ENCODE results near the gene FLT3.
"Not testable (repeated sequence)": the region's sequence is repeated elsewhere in the genome, so short reads cannot be mapped to it uniquely, and the experiment has no call there.

FLT3 gene

GRCh38 chr13:27971236-27971645 is 129.1 kb downstream of the FLT3 start:
- no peak for DNase-seq

- DNase-seq: no peak
Observed at GRCh38 chr13:27970382-27971235, 129.8 kb downstream of the FLT3 start.

GRCh38 chr13:27969866-27970229 is 130.5 kb downstream of the FLT3 start:
- DNase-seq: no peak

GRCh38 chr13:27969082-27969865 is 131.1 kb downstream of the FLT3 start, which contains the start of gene CDX2:
Gene CDX2 (minus strand): TSS chr13:27969315. CDS start chr13:27969006, 309 bp downstream.
- DNase-seq: peak; percentile 71

GRCh38 chr13:27968316-27969081 is 131.9 kb downstream of the FLT3 start:
- DNase-seq: peak; percentile 75

GRCh38 chr13:27967736-27968315 is 132.6 kb downstream of the FLT3 start:
- no peak for DNase-seq

GRCh38 chr13:27967203-27967735 is 133.1 kb downstream of the FLT3 start:
- DNase-seq: no peak

GRCh38 chr13:27966641-27967202 is 133.7 kb downstream of the FLT3 start:
- no peak for DNase-seq

GRCh38 chr13:27965740-27966640 is 134.4 kb downstream of the FLT3 start:
- DNase-seq: peak; percentile 45

GRCh38 chr13:27965343-27965739 is 135.0 kb downstream of the FLT3 start:
- DNase-seq: no peak

- no peak for DNase-seq
Observed at GRCh38 chr13:27964741-27965323, 135.5 kb downstream of the FLT3 start.

GRCh38 chr13:27964206-27964605 is 136.2 kb downstream of the FLT3 start:
- not testable (repeated sequence) for DNase-seq

- DNase-seq: no peak
Observed at GRCh38 chr13:27963491-27963890, 136.9 kb downstream of the FLT3 start.

GRCh38 chr13:27962982-27963381 is 137.4 kb downstream of the FLT3 start:
- DNase-seq: no peak

- DNase-seq: no peak
Observed at GRCh38 chr13:27962128-27962841, 138.1 kb downstream of the FLT3 start.

- no peak for DNase-seq
Observed at GRCh38 chr13:27961227-27962085, 138.9 kb downstream of the FLT3 start.

GRCh38 chr13:27960362-27961226 is 139.8 kb downstream of the FLT3 start:
- DNase-seq: peak; percentile 91

- no peak for DNase-seq
Observed at GRCh38 chr13:27959976-27960361, 140.4 kb downstream of the FLT3 start.
